Trophoblast cell (in vitro differentiated cells and primary cell): ENCODE measurements around the gene ADCY4.

Experiments used
- DNase-seq, 2 donors: peaks; one replicate each; pipeline ENCODE4 v3.0.0-alpha.2; 2016
- H2AFZ ChIP-seq: 2 replicates; pipeline ENCODE4 v1.6.1; 2013; ENCODE audit warnings: low read length, moderate library complexity, mild to moderate bottlenecking; ENCODE audit not compliant: insufficient read depth, poor library complexity
- H2AK5ac ChIP-seq: 2 replicates; pipeline ENCODE4 v1.6.1; 2013; ENCODE audit warnings: mild to moderate bottlenecking, low read length
- H2BK120ac ChIP-seq: 2 replicates; pipeline ENCODE4 v1.6.1; 2013; ENCODE audit warnings: low read length, mild to moderate bottlenecking, moderate library complexity; ENCODE audit not compliant: insufficient read depth, poor library complexity
- H2BK12ac ChIP-seq: 2 replicates; pipeline ENCODE4 v1.6.1; 2013; ENCODE audit warnings: mild to moderate bottlenecking, low read length, moderate library complexity
- H2BK5ac ChIP-seq: 2 replicates; pipeline ENCODE4 v1.6.1; 2013; ENCODE audit warnings: low read length, low read depth, moderate library complexity, mild to moderate bottlenecking; ENCODE audit not compliant: poor library complexity
- H3K14ac ChIP-seq: 2 replicates; pipeline ENCODE4 v1.6.1; 2013; ENCODE audit warnings: mild to moderate bottlenecking, low read length
- H3K18ac ChIP-seq: 2 replicates; pipeline ENCODE4 v1.6.1; 2013; ENCODE audit warnings: mild to moderate bottlenecking, low read length
- H3K23ac ChIP-seq: 2 replicates; pipeline ENCODE4 v1.6.1; 2013; ENCODE audit warnings: low read length
- H3K27ac ChIP-seq: 2 replicates; pipeline ENCODE4 v1.5.1; 2013; ENCODE audit warnings: low read depth, mild to moderate bottlenecking, inconsistent platforms, low read length, moderate library complexity
- H3K27me3 ChIP-seq: 2 replicates; pipeline ENCODE4 v1.6.1; 2013; ENCODE audit warnings: inconsistent platforms, mild to moderate bottlenecking, low read length, moderate library complexity; ENCODE audit not compliant: insufficient read depth
- H3K36me3 ChIP-seq, 2 experiments: 1 replicate in 1 of 2; 2 replicates in 1 of 2; pipeline ENCODE4 v1.6.1; 2013; ENCODE audit warnings: low read length in 2 of 2, mild to moderate bottlenecking in 2 of 2, moderate library complexity in 1 of 2; ENCODE audit not compliant: insufficient read depth in 2 of 2, control insufficient read depth in 1 of 2
- H3K4ac ChIP-seq: 2 replicates; pipeline ENCODE4 v1.6.1; 2013; ENCODE audit warnings: low read depth, mild to moderate bottlenecking, low read length, moderate library complexity
- H3K4me1 ChIP-seq, 2 experiments: 1 replicate in 1 of 2; 2 replicates in 1 of 2; pipeline ENCODE4 v1.6.1; 2013; ENCODE audit warnings: low read length in 2 of 2, mild to moderate bottlenecking in 2 of 2, moderate library complexity in 1 of 2; ENCODE audit not compliant: insufficient read depth in 2 of 2, control insufficient read depth in 1 of 2
- H3K4me2 ChIP-seq: 2 replicates; pipeline ENCODE4 v1.6.1; 2013; ENCODE audit warnings: inconsistent platforms, mild to moderate bottlenecking, low read length, moderate library complexity
- H3K4me3 ChIP-seq: 2 replicates; pipeline ENCODE4 v1.5.1; 2013; ENCODE audit warnings: mild to moderate bottlenecking, low read depth, low read length, inconsistent platforms
- H3K79me1 ChIP-seq: one replicate; pipeline ENCODE4 v1.6.1; 2013; ENCODE audit warnings: low read length
- H3K79me2 ChIP-seq: 2 replicates; pipeline ENCODE4 v1.6.1; 2013; ENCODE audit warnings: low read length, mild to moderate bottlenecking; ENCODE audit not compliant: control insufficient read depth, insufficient read depth, poor library complexity
- H3K9ac ChIP-seq: 2 replicates; pipeline ENCODE4 v1.6.1; 2013; ENCODE audit warnings: mild to moderate bottlenecking, low read length
- H3K9me3 ChIP-seq: 2 replicates; pipeline ENCODE4 v1.6.1; 2013; ENCODE audit warnings: low read depth, mild to moderate bottlenecking, control low read depth, inconsistent platforms, low read length; ENCODE audit not compliant: insufficient read depth
- H4K12ac ChIP-seq: 2 replicates; pipeline ENCODE4 v1.6.1; 2013; ENCODE audit warnings: low read depth, mild to moderate bottlenecking, low read length, moderate library complexity
- H4K8ac ChIP-seq: 2 replicates; pipeline ENCODE4 v1.6.1; 2013; ENCODE audit warnings: low read depth, mild to moderate bottlenecking, low read length, moderate library complexity
- H4K91ac ChIP-seq: one replicate; pipeline ENCODE4 v1.6.1; 2013; ENCODE audit warnings: low read depth, mild to moderate bottlenecking, low read length, moderate library complexity
- WGBS: extraction: QIAGEN DNeasy Blood & Tissue Kit; methylation state at CpG from one replicate; pipeline ENCODE4 v1.1.7; 2013; ENCODE audit warnings: missing lambda C conversion rate; ENCODE audit not compliant: insufficient read length, insufficient coverage; ENCODE audit errors: extremely low coverage; 5-methylcytosine and 5-hydroxymethylcytosine counted together

The ADCY4 gene

GRCh38 chr14:24278424-24278823 is 56.4 kb downstream of the ADCY4 start:
- Histone ChIP-seq H3K9me3 (no peaks in the 10 kb centered on the region), H3K9ac (no peak overlapping the region), H4K8ac (no peak overlapping the region), H3K36me3 (no peaks in the 10 kb centered on the region), H2AFZ (no peak overlapping the region), H3K79me2 (no peaks in the 10 kb centered on the region), H3K14ac (no peak overlapping the region), H3K4me2 (no peak overlapping the region), H3K4me3 (no peak overlapping the region), H4K91ac (no peak overlapping the region), H2BK12ac (no peak overlapping the region), H3K27ac (no peak overlapping the region), H2AK5ac (no peak overlapping the region), H3K4ac (no peak overlapping the region), H2BK5ac (no peak overlapping the region), H3K23ac (no peak overlapping the region), H3K79me1 (no peaks in the 10 kb centered on the region), H2BK120ac (no peak overlapping the region), H3K27me3 (no peaks in the 10 kb centered on the region), H3K18ac (no peak overlapping the region), H4K12ac (no peak overlapping the region), H3K4me1 (peaks cover 4 to 5% of the 10 kb centered on the region in 2 experiments)
- no peak for DNase-seq
- no CpG with 5 or more reads among the region's 5 CpGs for WGBS

- H2AK5ac ChIP-seq, result no peak overlapping the region
- H3K79me2 ChIP-seq, result no peaks in the 10 kb centered on the region
- H3K9me3 ChIP-seq, result no peaks in the 10 kb centered on the region
- no peak overlapping the region for H3K4me2 ChIP-seq
- H3K36me3 ChIP-seq, result no peaks in the 10 kb centered on the region
- no peak overlapping the region for H2BK5ac ChIP-seq
- no peak overlapping the region for H4K12ac ChIP-seq
- H3K18ac ChIP-seq, result no peak overlapping the region
- H3K23ac ChIP-seq, result no peak overlapping the region
- no peak overlapping the region for H3K14ac ChIP-seq
- no peaks in the 10 kb centered on the region for H3K27me3 ChIP-seq
- H4K8ac ChIP-seq, result no peak overlapping the region
- H3K79me1 ChIP-seq, result no peaks in the 10 kb centered on the region
- WGBS, result no CpG with 5 or more reads among the region's 11 CpGs
- DNase-seq, result peak in 1 of 2 donors; percentile 12
- H3K4me1 ChIP-seq, result peaks cover 4 to 5% of the 10 kb centered on the region in 2 experiments
- no peak overlapping the region for H3K4me3 ChIP-seq
- no peak overlapping the region for H2BK120ac ChIP-seq
- no peak overlapping the region for H3K27ac ChIP-seq
- no peak overlapping the region for H3K9ac ChIP-seq
- H2BK12ac ChIP-seq, result no peak overlapping the region
- no peak overlapping the region for H2AFZ ChIP-seq
- H3K4ac ChIP-seq, result no peak overlapping the region
- no peak overlapping the region for H4K91ac ChIP-seq
These were observed 57.1 kb downstream of the ADCY4 start for GRCh38 chr14:24277606-24278321.

DNA sequence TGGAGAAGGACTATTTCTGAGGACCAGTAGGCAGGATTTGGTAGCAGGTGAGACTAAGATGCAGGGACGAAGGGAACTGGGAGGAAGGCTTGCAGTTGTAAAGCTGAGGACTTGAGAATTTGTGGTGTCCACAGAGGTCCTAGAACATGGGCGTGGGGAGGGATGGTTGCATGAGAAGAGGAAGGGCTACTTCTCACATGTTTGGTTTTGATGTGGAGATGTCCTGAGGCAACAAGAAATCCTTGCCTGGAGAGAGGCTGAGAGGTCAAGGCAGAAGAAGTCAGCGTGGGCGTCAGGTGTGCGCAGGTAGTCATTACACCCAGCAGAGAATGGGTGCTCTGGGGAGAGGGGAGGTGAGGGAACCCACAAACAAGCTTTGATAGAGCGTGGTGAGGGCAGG is 57.8 kb downstream of the ADCY4 start:
- no peak overlapping the region for H3K4ac ChIP-seq
- H3K27ac ChIP-seq, result no peak overlapping the region
- no peaks in the 10 kb centered on the region for H3K36me3 ChIP-seq
- no peak overlapping the region for H4K8ac ChIP-seq
- no peak overlapping the region for H3K18ac ChIP-seq
- H3K27me3 ChIP-seq, result no peaks in the 10 kb centered on the region
- H2BK12ac ChIP-seq, result no peak overlapping the region
- H3K9ac ChIP-seq, result no peak overlapping the region
- peaks cover 4 to 5% of the 10 kb centered on the region in 2 experiments for H3K4me1 ChIP-seq
- H3K23ac ChIP-seq, result no peak overlapping the region
- H3K4me3 ChIP-seq, result no peak overlapping the region
- no peak overlapping the region for H2AK5ac ChIP-seq
- no CpG with 5 or more reads among the region's 6 CpGs for WGBS
- no peak overlapping the region for H2BK120ac ChIP-seq
- H3K14ac ChIP-seq, result no peak overlapping the region
- H4K12ac ChIP-seq, result no peak overlapping the region
- no peak overlapping the region for H2BK5ac ChIP-seq
- no peaks in the 10 kb centered on the region for H3K79me2 ChIP-seq
- H4K91ac ChIP-seq, result no peak overlapping the region
- H2AFZ ChIP-seq, result no peak overlapping the region
- no peak overlapping the region for H3K4me2 ChIP-seq
- no peaks in the 10 kb centered on the region for H3K79me1 ChIP-seq
- H3K9me3 ChIP-seq, result no peaks in the 10 kb centered on the region
- DNase-seq, result no peak

DNA sequence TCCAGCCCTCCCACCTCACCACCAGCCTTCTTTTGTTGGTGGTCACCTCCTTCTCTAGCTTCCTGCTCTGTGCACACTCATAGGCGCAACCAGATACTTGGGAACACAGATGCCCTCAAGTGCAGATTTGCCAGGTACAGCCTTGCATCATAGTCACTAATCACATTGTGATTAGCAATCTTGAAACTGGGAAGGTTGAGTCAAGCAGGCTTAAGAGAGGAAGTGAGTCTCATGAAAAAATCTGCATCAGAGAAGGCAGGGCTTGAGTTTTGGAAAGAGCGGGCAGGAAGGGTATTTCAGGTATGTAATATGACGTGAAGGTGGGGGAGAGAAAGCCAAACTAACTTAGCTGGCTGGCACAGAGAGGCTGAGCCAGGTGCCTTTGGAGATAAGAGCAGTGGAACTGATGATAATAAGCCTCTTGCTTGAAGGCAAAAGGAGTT is 60.7 kb downstream of the ADCY4 start:
- Histone ChIP-seq H3K79me2 (peaks cover 2% of the 10 kb centered on the region), H3K9ac (no peak overlapping the region), H2BK120ac (no peak overlapping the region), H3K23ac (no peak overlapping the region), H2BK5ac (no peak overlapping the region), H3K9me3 (no peaks in the 10 kb centered on the region), H3K4me2 (no peak overlapping the region), H3K36me3 (peaks cover 7 to 8% of the 10 kb centered on the region in 2 experiments), H4K8ac (no peak overlapping the region), H3K4me1 (peaks cover 2 to 7% of the 10 kb centered on the region in 2 experiments), H3K14ac (no peak overlapping the region), H2BK12ac (no peak overlapping the region), H3K18ac (no peak overlapping the region), H2AK5ac (no peak overlapping the region), H3K79me1 (peaks cover 5% of the 10 kb centered on the region), H3K27ac (no peak overlapping the region), H4K91ac (no peak overlapping the region), H4K12ac (no peak overlapping the region), H3K4ac (no peak overlapping the region), H3K27me3 (no peaks in the 10 kb centered on the region), H3K4me3 (no peak overlapping the region), H2AFZ (no peak overlapping the region)
- whole genome bisulfite sequencing, result no CpG with 5 or more reads among the region's 3 CpGs
- DNase-seq, result peak in 1 of 2 donors; percentile 40
